ENCODE results near the gene ADORA1.

The ADORA1 gene

GRCh38 chr1:203143641-203144040 is 16.1 kb downstream of the ADORA1 start:
- no peak for DNase-seq

GRCh38 chr1:203144661-203145060 is 17.1 kb downstream of the ADORA1 start:
- no peak for DNase-seq

DNA sequence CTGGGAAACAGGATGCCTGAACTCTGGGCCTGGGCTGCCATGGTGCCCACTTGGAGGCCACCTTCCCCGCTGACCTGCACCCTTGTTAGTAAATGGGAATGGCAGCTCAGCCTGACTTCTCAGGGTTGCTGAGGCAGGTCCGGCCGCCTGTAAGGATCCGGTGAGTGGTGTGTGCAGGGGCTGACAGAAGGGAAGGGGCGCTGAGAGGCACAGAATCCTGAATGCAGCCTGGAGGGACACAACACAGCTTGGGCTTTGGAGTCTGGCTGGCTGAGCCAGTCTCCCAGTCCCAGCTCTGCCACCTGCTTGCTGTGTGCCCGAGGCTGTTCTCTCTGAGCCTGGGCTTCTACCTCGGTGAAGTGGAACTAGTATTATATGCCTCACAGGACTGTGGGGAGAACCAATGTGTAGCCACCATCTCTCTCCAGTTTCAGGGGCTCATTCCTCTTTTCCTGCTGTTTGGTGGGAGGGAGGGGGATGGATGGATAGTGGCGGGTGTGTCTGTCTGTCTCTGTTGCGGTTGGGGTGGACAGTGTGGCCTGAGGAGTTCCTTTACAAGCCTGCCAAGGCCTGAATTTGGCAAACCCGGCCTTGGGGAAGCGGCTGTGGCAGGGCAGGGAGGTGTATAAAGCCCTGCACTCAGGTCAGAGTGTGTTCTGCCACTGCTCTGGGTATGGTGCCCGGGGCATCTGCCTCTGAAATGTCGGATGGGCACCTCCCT is 18.0 kb downstream of the ADORA1 start:
- DNase-seq, result no peak

- no peak for DNase-seq
Observed at GRCh38 chr1:203146042-203146369, 18.5 kb downstream of the ADORA1 start.

DNA sequence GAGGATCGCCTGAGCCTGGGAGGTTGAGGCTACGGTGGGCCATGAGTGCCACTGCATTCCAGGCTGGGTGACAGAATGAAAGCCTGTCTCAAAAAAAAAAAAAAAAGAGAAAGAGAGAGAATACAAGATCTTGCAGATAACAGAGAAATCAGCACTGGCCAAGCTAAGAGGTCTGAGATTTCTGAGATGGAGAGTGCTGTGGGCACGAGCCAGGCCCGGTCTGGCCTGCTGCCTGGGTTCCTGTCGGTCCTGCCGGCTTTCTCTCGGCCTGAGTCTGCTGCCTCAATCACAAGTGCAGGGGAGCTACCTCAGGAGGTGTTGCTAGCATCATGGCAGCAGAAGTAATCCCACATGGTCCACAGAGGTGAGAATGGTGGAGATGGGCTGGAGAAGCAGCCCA is 19.0 kb downstream of the ADORA1 start:
- DNase-seq, result no peak

DNA sequence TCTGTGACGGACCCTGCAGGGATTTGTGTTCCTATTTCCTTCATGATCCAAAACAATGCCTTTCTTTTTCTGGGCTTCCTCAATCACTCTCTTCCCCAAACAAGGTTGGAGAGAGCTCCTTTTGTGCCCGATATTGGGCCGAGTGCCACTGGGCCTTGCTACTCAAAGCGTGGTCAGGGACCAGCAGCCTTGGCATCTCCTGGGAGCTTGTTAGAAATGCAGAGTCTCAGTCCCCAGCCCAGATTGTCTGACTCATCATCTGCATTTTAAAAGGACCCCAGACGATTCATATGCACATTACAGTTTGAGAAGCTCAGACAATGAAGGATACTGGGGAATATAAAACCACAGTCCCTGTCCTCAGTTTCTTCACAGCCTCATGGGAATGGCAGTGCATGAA is 19.9 kb downstream of the ADORA1 start:
- no peak for DNase-seq

- no peak for DNase-seq
Observed at GRCh38 chr1:203148127-203148526, 20.6 kb downstream of the ADORA1 start.

DNA sequence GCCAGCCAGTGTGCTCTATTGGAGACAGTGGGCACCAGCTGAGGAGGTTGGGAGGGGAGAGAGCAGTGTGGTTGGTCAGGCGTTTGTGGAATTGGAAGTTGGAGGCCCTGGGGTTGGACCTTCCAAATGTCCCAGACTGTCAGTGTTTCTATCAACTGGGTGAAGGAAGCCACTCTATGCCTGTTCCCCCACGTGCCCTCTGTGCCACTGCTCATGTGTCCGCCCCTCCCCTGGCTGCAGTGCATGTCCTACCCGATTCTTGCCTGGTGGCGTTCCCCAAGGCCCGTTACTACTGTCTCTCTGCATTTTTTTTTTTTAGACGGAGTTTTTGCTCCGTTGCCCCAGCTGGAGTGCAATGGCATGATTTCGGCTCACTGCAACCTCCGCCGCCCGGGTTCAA is 21.1 kb downstream of the ADORA1 start:
- DNase-seq, result no peak

DNA sequence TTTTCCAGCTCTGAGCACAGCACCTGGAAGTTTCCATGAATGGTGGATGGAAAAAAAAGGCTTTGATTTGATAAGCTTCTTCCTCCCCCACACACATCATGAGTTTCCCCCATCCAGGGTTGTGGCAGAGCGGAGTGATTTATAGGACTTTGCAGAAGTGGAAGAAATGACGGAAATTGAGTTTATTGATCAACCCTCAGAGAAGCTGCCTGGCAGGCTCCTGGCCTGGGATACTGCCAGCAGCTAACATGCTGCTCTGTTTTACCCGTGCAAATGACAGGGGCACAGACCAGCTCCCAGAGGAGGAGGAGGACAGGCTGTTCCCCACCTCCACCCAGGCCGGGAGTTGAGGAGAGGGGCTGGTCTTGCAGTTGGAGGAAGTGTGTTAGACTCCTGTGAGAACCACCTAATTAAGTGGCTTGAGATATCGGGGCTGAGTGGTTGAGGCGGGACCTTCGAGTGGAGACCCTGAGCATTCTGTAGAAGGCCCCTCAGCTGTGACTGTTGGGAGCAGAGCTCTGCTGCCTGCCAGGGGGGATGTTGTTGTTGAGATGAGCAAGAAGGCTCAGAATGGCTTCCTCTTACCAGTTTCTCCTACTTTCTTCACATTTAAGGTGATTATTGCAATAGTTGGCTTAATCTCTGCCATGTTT is 21.8 kb downstream of the ADORA1 start:
- DNase-seq, result no peak

DNA sequence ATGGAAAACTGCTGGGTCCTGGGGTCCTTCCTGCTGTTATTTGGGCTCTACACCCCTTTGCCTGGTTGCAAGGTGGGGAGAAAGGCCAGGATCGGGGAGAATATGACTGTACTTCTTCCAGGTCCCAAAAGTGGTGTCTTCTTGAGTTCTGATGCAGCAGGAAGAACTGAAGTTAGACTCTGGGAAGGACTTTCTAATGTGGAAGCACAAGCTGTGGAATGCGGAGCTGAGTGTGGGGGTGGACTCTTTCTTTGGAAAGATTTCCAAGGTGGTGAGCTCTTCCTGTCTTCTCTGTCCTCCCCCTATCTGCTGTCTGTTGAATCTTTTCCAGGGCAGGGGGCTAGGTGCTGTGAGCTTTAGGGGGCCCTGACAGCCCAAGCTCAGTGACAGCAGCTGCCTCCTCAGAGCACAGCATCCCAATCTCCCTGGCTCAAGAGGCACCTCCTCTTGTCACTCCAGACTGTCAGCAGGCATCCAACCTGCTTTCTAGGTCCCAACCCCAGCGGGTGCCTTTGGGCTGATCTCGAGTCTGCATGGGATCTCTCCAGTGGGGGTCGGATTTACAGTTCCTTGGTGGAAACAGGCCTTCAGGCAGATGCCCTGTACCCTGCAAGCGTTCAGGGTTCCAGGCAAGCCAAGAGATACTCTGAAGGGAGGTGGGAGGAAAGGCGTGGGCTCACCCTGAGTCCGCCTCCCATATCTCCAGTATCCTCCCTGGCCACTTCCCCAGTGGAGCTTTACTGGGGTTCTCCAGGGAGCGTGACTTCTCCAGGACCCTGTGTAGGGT is 23.2 kb downstream of the ADORA1 start:
- no peak for DNase-seq

GRCh38 chr1:203151362-203152157 is 24.0 kb downstream of the ADORA1 start:
- DNase-seq, result no peak

- DNase-seq, result no peak
Observed at GRCh38 chr1:203152158-203153034, 24.9 kb downstream of the ADORA1 start.

DNA sequence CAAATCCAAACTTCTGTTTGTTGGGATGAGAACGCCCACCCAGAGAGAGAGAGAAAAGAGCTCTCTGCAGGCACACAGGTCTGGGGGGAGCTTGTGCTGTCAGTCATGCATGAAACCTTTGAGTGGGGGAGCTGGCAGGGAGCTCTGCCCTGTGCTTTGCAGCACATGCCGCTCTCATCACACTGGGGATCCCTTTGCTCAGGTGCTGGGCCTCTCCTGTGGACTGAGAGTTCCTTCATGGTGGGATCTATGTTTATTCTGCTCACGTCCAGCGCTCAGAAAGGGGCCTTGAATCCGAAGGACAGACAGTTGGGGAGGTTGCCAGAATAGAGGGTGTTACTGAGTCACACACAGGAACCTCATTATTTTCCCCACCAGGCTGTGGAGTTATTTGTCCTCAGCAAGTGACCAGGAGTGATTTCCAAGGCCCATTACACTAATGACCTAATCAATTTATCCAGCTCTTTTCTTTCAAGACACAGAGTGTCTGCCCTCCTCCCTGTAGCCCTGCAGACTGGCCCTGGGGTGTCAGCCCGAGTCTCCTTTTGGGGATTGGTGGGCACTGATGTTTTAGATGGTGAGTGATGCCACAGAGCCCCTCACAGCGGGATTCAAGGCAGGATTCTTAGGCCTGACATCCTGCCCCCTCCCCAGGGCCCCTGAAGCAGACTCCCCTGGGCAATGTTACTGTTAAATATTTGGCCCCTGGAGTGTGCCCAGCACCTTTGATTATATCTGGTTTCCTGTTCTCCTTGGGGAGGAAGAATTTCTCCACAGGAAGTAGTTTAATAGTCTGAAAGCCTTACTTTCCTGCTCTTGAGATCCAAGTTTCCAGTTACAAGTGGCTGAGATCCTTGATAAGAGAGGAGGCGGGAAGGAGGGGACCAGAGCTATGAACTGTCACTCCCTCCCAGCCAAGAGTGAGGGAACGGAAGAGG is 25.8 kb downstream of the ADORA1 start:
- no peak for DNase-seq

DNA sequence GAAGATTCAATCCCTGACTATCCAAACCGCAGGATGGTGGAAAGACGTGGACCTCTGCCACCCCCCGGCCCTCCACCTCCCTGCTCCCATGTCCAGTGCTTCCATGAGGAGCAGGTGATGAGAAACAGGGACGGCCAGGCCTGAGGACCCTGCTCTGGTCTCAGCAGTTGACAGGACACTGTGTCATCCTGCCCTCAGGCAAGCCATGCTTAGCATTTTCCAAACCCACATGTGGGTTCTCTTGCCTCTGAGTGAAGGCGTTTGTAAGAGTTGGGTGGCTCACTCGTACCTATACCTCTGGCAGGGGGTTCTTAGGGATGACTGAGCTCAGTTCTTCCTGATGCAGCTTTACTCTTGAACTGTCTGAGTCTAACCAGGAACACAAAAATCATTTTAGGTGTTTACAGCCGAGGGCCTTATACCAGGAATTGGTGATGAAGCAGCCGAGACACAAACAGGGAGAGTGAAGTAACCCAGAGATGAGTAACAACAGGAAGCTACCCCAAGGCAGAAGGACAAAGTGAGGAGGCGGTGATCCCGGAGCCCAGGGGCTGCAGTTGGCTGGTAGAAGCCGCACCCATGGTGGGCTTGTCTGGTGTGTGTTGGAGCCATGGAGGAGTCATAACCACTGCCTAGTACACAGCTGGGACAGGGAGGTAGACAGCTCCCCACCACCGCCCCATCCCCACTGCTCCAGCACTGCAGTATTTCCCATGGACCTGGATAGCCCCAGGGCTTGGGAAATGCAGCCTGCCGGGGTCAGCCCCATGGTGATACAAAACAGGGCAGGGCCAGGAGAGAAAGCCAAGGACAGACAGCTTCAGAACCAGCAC is 26.7 kb downstream of the ADORA1 start:
- DNase-seq, result no peak

GRCh38 chr1:203156280-203156679 is 28.8 kb downstream of the ADORA1 start:
- DNase-seq, result no peak

- no peak for DNase-seq
Observed at GRCh38 chr1:203158423-203158822, 30.9 kb downstream of the ADORA1 start.

DNA sequence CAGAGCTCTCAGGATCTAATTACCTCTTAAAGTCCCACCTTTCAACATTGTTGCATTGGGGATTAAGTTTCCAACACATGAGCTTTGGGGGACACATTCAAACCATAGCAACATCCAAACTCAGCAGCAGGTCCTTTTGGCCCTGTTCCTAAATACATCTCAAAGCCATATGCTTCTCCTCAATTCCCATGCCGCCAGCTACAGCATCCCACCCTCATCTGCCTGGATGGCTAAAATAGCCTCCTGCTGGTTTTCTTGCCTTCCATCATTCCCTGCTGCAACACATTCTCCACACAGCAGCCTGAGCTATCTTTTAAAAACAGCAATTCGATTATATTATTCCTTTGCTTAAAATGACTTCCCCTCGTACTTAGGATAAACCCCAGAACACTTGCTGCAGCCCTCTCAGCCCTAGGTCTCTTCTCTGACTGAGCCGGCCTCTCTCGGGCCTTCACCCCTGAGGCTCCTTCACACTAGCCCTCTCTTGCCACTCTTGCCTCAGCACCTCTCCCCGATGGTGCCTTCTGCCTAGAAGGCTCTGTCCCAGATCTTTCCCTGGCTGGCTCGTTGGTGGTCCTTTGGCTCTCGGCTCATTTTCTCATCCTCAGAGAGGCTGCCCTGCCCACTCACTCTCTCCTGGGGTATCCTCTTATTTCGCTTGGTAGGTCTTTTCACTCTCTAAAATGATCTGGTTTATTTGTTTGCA is 31.6 kb downstream of the ADORA1 start:
- DNase-seq, result no peak

- DNase-seq, result no peak
Observed at GRCh38 chr1:203159844-203160243, 32.3 kb downstream of the ADORA1 start.

GRCh38 chr1:203161175-203161574 is 33.6 kb downstream of the ADORA1 start:
- no peak for DNase-seq

Measured in NCI-H526 treated with DMSO at 0.1 percent for 48 hours (cell line).